Activated naive CD8-positive, alpha-beta T cell treated with anti-CD3 and anti-CD28 coated beads, Interleukin-2, amount 10 ng/mL, durations not matched to agents 7 days and 5 days (primary cell): Measurements from ENCODE around the gene B4GALT2. TPM values are rescaled to one million over a fixed set of nuclear protein-coding genes. Genes with fewer than 3 reads are reported as not detected.

ENCODE experiments used
- ATAC-seq: fragments of 150-1000 bp; cut with Tn5 transposase; one replicate; pipeline ENCODE4 v1.10.0; 2021; ENCODE audit warnings: low read depth, moderate library complexity
- POLR2A ChIA-PET: fragments of 350-600 bp; sonication (Branson Sonifier 250); formaldehyde crosslinking; loops from one replicate; lab custom pipeline; 2021; ENCODE audit warnings: antibody characterized with exemption; lab: Charles Lee
- DNase-seq: peaks from one replicate; pipeline ENCODE4 v3.0.0; 2021
- H3K27ac Mint-ChIP-seq: one replicate; pipeline ENCODE4 v1.8.0; 2022; ENCODE audit warnings: mild to moderate bottlenecking, mixed read lengths
- H3K27me3 Mint-ChIP-seq: one replicate; pipeline ENCODE4 v1.8.0; 2022; ENCODE audit warnings: mild to moderate bottlenecking, moderate library complexity, mixed read lengths
- H3K36me3 Mint-ChIP-seq: one replicate; pipeline ENCODE4 v1.8.0; 2021; ENCODE audit warnings: mild to moderate bottlenecking, mixed read lengths
- H3K4me1 Mint-ChIP-seq: one replicate; pipeline ENCODE4 v1.8.0; 2021; ENCODE audit warnings: mixed read lengths
- H3K4me3 Mint-ChIP-seq: one replicate; pipeline ENCODE4 v1.8.0; 2022; ENCODE audit warnings: mild to moderate bottlenecking, moderate library complexity, mixed read lengths
- H3K9me3 Mint-ChIP-seq: one replicate; pipeline ENCODE4 v1.8.0; 2021; ENCODE audit warnings: mixed read lengths
- total RNA-seq, 2 experiments: library from RNA; stranded (reverse); gene quantifications; one replicate each; pipeline ENCODE4 v1.2.3, GENCODE V29; 2021

B4GALT2 gene
- total RNA-seq, 2 experiments from 2014 or later = 12.5 to 13.3 TPM

- peak; percentile 90 for DNase-seq
- peak overlapping the region; percentile 98 for H3K4me3 Mint-ChIP-seq
- H3K36me3 Mint-ChIP-seq = no peaks in the 10 kb centered on the region
- H3K4me1 Mint-ChIP-seq = peaks cover 12% of the 10 kb centered on the region
- peak; percentile 80 for ATAC-seq
- POLR2A ChIA-PET = interaction anchor here (0.6 to 2.3 kb wide), 5 partner anchors 9 to 672 kb away, joined by 3 to 6 read pairs (median 3); partner anchors contain the start of genes ATP6V0B, CDC20 and KDM4A
- no peaks in the 10 kb centered on the region for H3K27me3 Mint-ChIP-seq
- peak overlapping the region; percentile 95 for H3K27ac Mint-ChIP-seq
- H3K9me3 Mint-ChIP-seq = no peaks in the 10 kb centered on the region
Measured at GRCh38 chr1:44029911-44030604, 51.0 kb downstream of the B4GALT2 start.

DNA sequence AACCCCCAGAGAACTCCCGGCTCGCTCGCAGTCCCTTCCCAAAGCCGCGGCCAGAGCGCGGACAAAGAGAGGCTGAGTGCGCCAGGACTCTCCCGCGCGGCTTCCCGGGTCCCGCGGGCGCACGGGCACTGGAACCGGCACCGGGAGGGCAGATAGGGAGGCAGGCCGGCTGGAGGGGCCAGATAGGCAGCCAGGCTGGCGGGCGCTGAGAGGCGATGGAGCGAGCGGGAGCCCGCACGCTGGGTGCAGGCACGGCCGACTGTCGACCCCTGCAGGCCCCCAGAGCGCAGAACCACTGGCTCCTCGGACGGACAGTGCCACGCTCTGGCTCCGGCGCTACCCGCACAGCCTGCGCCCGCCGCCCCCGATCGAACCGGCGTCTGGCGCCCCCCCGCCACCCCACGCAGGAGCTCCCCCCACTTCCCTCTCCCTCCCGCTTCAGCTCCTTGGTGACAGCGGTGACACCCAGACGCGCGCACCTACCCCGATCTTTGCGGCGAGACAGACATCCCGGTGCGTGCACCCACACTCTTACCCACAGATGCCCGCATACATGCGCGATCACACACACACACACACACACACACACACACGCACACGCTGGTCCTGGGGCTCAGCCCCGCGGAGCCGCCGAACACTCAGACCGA lies 51.7 kb downstream of the B4GALT2 start:
- DNase-seq (peak; percentile 72), ATAC-seq (peak; percentile 24)
- H3K27ac Mint-ChIP-seq = peak overlapping the region; percentile 89
- H3K36me3 Mint-ChIP-seq = no peaks in the 10 kb centered on the region
- no peaks in the 10 kb centered on the region for H3K9me3 Mint-ChIP-seq
- peaks cover 12% of the 10 kb centered on the region for H3K4me1 Mint-ChIP-seq
- no peaks in the 10 kb centered on the region for H3K27me3 Mint-ChIP-seq
- POLR2A ChIA-PET = interaction anchor here (0.7 to 2.3 kb wide), 7 partner anchors 10 to 672 kb away, joined by 3 to 6 read pairs (median 3); partner anchors contain the start of genes ATP6V0B, CDC20 and KDM4A
- H3K4me3 Mint-ChIP-seq = peak overlapping the region; percentile 90

DNA sequence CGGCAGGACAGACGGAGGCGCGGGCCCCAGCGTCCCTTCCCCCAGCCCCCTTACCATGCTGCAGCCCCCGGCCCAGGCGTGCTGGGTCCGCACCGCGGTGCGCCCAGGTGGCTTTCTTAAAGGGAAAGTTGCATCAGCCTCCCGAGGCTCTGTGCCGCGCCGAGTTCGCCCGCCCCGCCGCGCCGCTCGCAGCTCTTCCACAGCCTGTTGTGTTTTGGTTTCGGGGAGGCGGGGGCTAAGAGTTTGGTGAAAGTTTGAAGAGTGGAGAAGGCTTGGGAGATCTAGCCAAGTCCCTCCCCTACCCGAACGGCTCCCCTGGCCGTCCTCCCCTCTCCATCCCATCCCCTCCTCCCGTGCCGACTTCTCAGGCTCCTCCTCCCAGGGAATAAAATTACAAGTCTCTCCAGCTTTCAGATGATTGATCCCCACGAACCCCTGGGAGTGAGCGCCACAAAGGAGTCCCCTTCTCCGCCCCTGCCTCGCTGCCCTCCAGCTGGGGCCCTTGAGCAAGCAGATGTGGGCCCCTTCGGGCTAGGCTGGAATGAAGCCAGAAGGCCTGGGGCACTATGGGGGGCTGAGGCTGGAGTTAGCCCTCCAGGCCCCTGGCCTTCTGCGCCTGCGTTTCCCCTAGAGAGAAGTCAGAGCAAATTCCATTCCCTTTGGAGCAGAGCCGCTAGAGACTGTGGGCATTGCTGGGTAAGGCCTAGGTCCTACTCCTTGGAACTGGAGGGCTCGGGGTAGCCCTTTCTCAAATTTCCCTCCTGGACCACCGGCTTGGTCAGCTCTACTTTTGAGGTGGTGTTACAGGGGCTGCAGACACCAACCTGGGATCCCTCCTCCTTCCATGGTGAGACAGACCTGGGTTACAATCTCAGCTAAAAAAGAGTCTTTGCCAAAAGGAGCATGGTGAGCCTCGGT lies 52.5 kb downstream of the B4GALT2 start, which contains the start of gene SLC6A9:
TSS of gene SLC6A9 (minus strand) at position 211 of the 918 bp plus-strand sequence. CDS start 7,185 bp downstream, outside the sequence.
- DNase-seq (no peak), ATAC-seq (peak; percentile 12)
- peak within 1 kb of the TSS; percentile 90 for H3K4me3 Mint-ChIP-seq
- H3K36me3 Mint-ChIP-seq = no peaks in the 10 kb centered on the region
- peaks cover 13% of the 10 kb centered on the region for H3K4me1 Mint-ChIP-seq
- H3K9me3 Mint-ChIP-seq = no peaks in the 10 kb centered on the region
- POLR2A ChIA-PET = interaction anchor here (0.7 to 2.3 kb wide), 6 partner anchors 11 to 673 kb away, joined by 3 to 6 read pairs (median 3); partner anchors contain the start of genes ATP6V0B, CDC20 and KDM4A
- no peaks in the 10 kb centered on the region for H3K27me3 Mint-ChIP-seq
- H3K27ac Mint-ChIP-seq = peak within 1 kb of the TSS; percentile 89

- Mint-ChIP-seq H3K4me1 (peaks cover 13% of the 10 kb centered on the region), H3K36me3 (no peaks in the 10 kb centered on the region), H3K27ac (no peak overlapping the region), H3K9me3 (no peaks in the 10 kb centered on the region), H3K4me3 (peak overlapping the region; percentile 90), H3K27me3 (no peaks in the 10 kb centered on the region)
- ATAC-seq (no peak), DNase-seq (no peak)
- POLR2A ChIA-PET = interaction anchor here (1.3 kb wide), 1 partner anchor 382 kb away, joined by 3 read pairs; the partner anchor contains the start of gene KDM4A
Measured at GRCh38 chr1:44032170-44032790, 53.3 kb downstream of the B4GALT2 start.

DNA sequence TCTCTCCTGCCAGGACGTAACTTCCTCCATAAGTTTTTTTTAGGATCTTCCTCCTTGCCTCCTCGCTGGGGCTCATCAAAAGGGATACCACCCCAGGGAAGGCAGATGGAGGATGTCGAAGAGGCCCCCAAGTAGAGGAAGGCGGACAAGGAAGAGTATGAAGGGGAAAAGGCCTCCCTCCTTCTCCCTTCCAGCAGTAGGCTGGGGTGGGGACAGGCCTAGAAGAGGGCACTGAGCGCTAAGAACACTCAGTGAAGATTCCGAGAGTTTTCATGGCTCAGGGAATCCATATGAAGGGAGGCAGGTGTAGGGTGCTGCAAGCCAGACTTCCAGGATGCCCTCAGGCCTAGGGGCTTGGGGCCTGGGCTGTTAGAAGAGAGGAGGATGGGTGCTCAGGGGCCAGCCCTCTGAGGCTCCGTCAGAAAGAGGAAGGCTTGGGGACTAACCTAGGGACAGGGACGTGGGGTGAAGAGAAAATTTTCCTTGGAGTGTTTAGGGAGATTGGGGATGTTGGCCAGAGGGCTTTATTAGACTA lies 54.1 kb downstream of the B4GALT2 start:
- Mint-ChIP-seq H3K27me3 (no peaks in the 10 kb centered on the region), H3K9me3 (no peaks in the 10 kb centered on the region), H3K4me1 (peaks cover 12% of the 10 kb centered on the region), H3K36me3 (no peaks in the 10 kb centered on the region), H3K27ac (no peak overlapping the region), H3K4me3 (no peak overlapping the region)
- POLR2A ChIA-PET = no interaction called here
- no peak for DNase-seq
- ATAC-seq = no peak

- peaks cover 11% of the 10 kb centered on the region for H3K4me1 Mint-ChIP-seq
- ATAC-seq = no peak
- DNase-seq = no peak
- H3K27ac Mint-ChIP-seq = no peak overlapping the region
- H3K9me3 Mint-ChIP-seq = no peaks in the 10 kb centered on the region
- POLR2A ChIA-PET = no interaction called here
- H3K36me3 Mint-ChIP-seq = no peaks in the 10 kb centered on the region
- H3K4me3 Mint-ChIP-seq = no peak overlapping the region
- H3K27me3 Mint-ChIP-seq = no peaks in the 10 kb centered on the region
Measured at GRCh38 chr1:44033756-44034155, 54.7 kb downstream of the B4GALT2 start.

- no peak for DNase-seq
- POLR2A ChIA-PET = no interaction called here
- no peak for ATAC-seq
- H3K27me3 Mint-ChIP-seq = no peaks in the 10 kb centered on the region
- no peaks in the 10 kb centered on the region for H3K9me3 Mint-ChIP-seq
- H3K27ac Mint-ChIP-seq = no peak overlapping the region
- peaks cover 8% of the 10 kb centered on the region for H3K4me1 Mint-ChIP-seq
- no peak overlapping the region for H3K4me3 Mint-ChIP-seq
- no peaks in the 10 kb centered on the region for H3K36me3 Mint-ChIP-seq
Measured at GRCh38 chr1:44034423-44034822, 55.4 kb downstream of the B4GALT2 start.

GRCh38 chr1:44034976-44035716 lies 56.1 kb downstream of the B4GALT2 start:
- ATAC-seq = no peak
- Mint-ChIP-seq H3K27me3 (peaks cover 2% of the 10 kb centered on the region), H3K27ac (no peak overlapping the region), H3K4me3 (no peak overlapping the region), H3K4me1 (peaks cover 4% of the 10 kb centered on the region), H3K9me3 (no peaks in the 10 kb centered on the region), H3K36me3 (no peaks in the 10 kb centered on the region)
- DNase-seq = no peak
- POLR2A ChIA-PET = no interaction called here

DNA sequence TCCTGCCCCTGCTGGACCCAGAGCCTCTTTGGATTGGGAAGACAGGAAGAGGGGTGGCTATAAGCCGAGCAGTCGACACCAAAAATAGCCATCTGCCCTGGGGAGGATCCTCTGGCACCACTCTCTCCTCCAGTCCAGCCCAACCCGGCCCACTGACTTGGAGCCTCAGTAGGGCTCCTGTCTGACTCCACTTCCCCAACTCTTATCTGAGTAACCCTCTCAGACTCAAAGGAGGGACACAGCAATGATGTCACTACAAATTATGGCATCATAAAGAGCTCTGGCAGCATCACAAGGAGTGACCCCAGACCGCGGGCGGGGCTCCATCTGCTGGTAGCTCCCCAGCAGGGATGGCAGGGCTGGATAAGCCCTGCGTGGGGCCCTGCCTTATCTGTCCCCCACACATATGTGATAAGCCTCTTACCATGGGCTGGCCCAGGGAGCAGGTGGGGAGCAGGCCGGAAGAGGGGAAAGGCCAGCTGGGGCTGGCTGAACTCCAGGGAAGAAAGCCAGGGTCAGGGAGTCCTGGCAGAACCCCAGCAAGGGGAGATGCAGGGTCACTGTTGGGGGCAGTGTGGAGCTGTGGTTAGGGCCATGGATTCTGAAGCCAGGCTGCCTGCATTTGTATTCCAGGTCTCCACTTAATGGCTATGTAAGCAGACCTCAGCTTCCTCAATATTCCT lies 56.9 kb downstream of the B4GALT2 start:
- H3K4me3 Mint-ChIP-seq = no peak overlapping the region
- POLR2A ChIA-PET = interaction anchor here (0.8 kb wide), 1 partner anchor 23 kb away, joined by 3 read pairs; no protein-coding TSS in a partner anchor
- no peak overlapping the region for H3K27ac Mint-ChIP-seq
- no peaks in the 10 kb centered on the region for H3K9me3 Mint-ChIP-seq
- ATAC-seq (no peak), DNase-seq (no peak)
- H3K4me1 Mint-ChIP-seq = peaks cover 4% of the 10 kb centered on the region
- H3K27me3 Mint-ChIP-seq = peaks cover 2% of the 10 kb centered on the region
- no peaks in the 10 kb centered on the region for H3K36me3 Mint-ChIP-seq

GRCh38 chr1:44036409-44037139 lies 57.6 kb downstream of the B4GALT2 start:
- Mint-ChIP-seq H3K36me3 (no peaks in the 10 kb centered on the region), H3K4me1 (peaks cover 3% of the 10 kb centered on the region), H3K27ac (no peak overlapping the region), H3K9me3 (no peaks in the 10 kb centered on the region), H3K27me3 (peaks cover 5% of the 10 kb centered on the region), H3K4me3 (no peak overlapping the region)
- POLR2A ChIA-PET = interaction anchor here (0.8 kb wide), 1 partner anchor 24 kb away, joined by 3 read pairs; no protein-coding TSS in a partner anchor
- DNase-seq (peak; percentile 62), ATAC-seq (peak; percentile 66)

DNA sequence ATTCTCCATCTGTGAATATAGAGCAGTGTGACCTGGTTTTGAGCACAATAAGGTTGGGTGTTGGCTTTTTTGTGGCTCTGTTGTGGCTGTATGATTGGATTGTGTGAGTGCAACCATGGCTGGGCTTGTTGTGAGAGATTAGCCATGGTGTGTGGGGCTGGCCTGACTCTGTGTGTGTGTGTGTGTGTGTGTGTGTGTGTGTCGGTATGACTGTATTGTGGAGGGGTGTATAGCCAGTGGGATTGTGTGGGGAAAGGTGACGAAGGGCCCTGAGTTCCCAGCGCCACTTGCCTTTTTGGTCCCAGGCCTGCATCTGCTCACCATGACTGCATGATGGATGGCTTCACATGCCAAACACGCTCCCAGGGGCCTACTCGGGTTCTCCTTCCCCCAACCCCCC lies 58.1 kb downstream of the B4GALT2 start:
- Mint-ChIP-seq H3K27ac (no peak overlapping the region), H3K4me1 (peaks cover 2% of the 10 kb centered on the region), H3K27me3 (peaks cover 8% of the 10 kb centered on the region), H3K4me3 (no peak overlapping the region), H3K36me3 (no peaks in the 10 kb centered on the region), H3K9me3 (no peaks in the 10 kb centered on the region)
- POLR2A ChIA-PET = no interaction called here
- DNase-seq (no peak), ATAC-seq (no peak)
